ENCODE results near the gene UBE2B. TPM values are rescaled to one million over a fixed set of nuclear protein-coding genes. Genes with fewer than 3 reads are reported as not detected.

Gene UBE2B
- total and polyA plus RNA-seq, 8 donors = 22.3 to 150 (median 72.5) TPM

DNA sequence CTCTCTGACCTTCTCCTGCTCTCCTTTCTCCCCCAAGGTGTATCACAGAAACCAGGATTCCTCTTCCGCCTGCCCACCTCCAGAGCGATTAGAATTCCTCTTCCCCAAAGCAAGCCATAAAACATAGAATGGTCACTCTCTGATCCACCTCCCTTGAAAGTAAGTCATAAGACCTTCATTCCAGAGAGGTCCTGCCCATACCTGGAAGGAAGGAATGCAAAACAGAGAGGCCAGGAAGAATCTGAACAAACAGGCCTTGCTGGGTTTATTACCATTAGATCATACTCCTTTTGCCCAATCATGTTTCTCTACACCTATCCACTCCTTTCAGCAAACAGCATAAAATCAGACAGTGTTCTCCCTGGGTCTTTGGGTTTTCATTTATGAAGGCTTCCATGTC lies 25.4 kb upstream of the UBE2B start:
- no peaks in the 10 kb centered on the region for H3K4me1 ChIP-seq
- intact Hi-C loops (cut with DNase I; ENCODE audit: low total_unique reads) = no loop called here
- WGBS, 5 donors = 87 to 97% (median 91%) methylated on average over 2 of the region's 2 CpGs
- no peak overlapping the region for H3K4me3 ChIP-seq
- TF ChIP-seq EP300 (IDR thresholded peaks at IDR 0.05) = no peak
- H3K27ac ChIP-seq = no peak overlapping the region
- no peaks in the 10 kb centered on the region for H3K9me3 ChIP-seq
- H3K36me3 ChIP-seq = peaks cover 0 to 8% (median 6%) of the 10 kb centered on the region in 4 donors
- H3K27me3 ChIP-seq = no peaks in the 10 kb centered on the region
- DNase-seq = peak in 1 of 2 donors; percentile 3

DNA sequence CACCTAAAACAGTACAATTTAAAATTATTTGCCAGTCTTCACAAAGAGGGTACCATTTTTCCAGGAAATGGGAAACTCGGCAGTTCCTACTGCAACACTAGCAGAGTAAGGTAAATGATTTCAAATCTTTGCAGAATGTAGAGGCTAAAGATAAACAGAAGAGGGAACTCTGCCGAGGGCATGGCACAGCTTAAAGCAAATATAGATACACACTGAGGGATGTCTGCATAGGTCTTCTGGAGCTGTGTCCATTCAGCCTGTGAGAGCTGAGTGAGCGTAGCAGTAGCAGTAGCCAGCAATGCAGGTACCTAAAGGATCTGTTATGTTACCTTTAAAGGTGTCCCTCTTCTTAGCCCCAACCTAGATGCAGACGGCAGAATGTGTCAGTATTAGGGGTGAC lies 21.9 kb upstream of the UBE2B start:
- H3K36me3 ChIP-seq = peaks cover 0 to 8% (median 6%) of the 10 kb centered on the region in 4 donors
- no peak overlapping the region for H3K4me3 ChIP-seq
- 44 to 75% (median 68%) methylated on average over 4 of the region's 4 CpGs for WGBS, 5 donors
- H3K27me3 ChIP-seq = no peaks in the 10 kb centered on the region
- DNase-seq = no peak
- no peaks in the 10 kb centered on the region for H3K9me3 ChIP-seq
- intact Hi-C loops (cut with DNase I; ENCODE audit: low total_unique reads) = no loop called here
- H3K4me1 ChIP-seq = no peaks in the 10 kb centered on the region
- H3K27ac ChIP-seq = no peak overlapping the region
- TF ChIP-seq, protein P1, sequence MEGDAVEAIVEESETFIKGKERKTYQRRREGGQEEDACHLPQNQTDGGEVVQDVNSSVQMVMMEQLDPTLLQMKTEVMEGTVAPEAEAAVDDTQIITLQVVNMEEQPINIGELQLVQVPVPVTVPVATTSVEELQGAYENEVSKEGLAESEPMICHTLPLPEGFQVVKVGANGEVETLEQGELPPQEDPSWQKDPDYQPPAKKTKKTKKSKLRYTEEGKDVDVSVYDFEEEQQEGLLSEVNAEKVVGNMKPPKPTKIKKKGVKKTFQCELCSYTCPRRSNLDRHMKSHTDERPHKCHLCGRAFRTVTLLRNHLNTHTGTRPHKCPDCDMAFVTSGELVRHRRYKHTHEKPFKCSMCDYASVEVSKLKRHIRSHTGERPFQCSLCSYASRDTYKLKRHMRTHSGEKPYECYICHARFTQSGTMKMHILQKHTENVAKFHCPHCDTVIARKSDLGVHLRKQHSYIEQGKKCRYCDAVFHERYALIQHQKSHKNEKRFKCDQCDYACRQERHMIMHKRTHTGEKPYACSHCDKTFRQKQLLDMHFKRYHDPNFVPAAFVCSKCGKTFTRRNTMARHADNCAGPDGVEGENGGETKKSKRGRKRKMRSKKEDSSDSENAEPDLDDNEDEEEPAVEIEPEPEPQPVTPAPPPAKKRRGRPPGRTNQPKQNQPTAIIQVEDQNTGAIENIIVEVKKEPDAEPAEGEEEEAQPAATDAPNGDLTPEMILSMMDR (IDR thresholded peaks at IDR 0.05) = no peak
- TF ChIP-seq POLR2AphosphoS5 (IDR thresholded peaks at IDR 0.05) (no peak), EP300 (IDR thresholded peaks at IDR 0.05) (no peak), POLR2A (IDR thresholded peaks at IDR 0.05) (no peak)

- Histone ChIP-seq H3K27ac (no peak overlapping the region), H3K9me3 (no peaks in the 10 kb centered on the region), H3K4me1 (no peaks in the 10 kb centered on the region), H3K4me3 (no peak overlapping the region), H3K27me3 (no peaks in the 10 kb centered on the region), H3K36me3 (no peaks in the 10 kb centered on the region)
- TF ChIP-seq EP300 (IDR thresholded peaks at IDR 0.05) = no peak
- TF ChIP-seq POLR2AphosphoS5 (IDR thresholded peaks at IDR 0.05) = no peak
- no peak for TF ChIP-seq POLR2A (IDR thresholded peaks at IDR 0.05)
- TF ChIP-seq, protein P1 (IDR thresholded peaks at IDR 0.05) = no peak
- DNase-seq = no peak
- WGBS, 5 donors = 89 to 95% (median 91%) methylated on average over 5 of the region's 5 CpGs
- intact Hi-C loops (cut with DNase I; ENCODE audit: low total_unique reads) = no loop called here
Observed at GRCh38 chr5:134355681-134356080, 15.7 kb upstream of the UBE2B start.

DNA sequence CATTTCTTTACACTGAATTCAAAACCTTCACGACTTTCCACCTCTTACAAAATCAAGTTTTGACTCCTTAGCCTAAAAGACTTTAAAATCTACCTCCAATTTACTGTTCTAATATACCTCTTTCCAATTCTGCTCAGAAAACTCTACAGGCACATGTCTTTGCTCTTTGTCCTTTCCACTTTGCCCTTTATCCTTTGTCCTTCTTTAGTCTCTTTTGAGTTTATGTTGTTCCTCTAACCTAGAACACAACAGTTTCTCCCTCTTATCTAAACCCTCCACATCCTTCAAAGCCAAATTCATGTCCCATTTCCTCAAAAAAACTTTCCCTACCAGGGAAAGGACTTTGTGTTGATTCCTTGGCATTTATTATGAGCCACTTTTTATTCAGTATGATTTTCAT lies 5.8 kb upstream of the UBE2B start:
- DNase-seq = no peak
- no peaks in the 10 kb centered on the region for H3K36me3 ChIP-seq
- no peak for TF ChIP-seq POLR2A (IDR thresholded peaks at IDR 0.05)
- TF ChIP-seq, protein P1 (IDR thresholded peaks at IDR 0.05) = no peak
- TF ChIP-seq POLR2AphosphoS5 (IDR thresholded peaks at IDR 0.05) = no peak
- no peak for TF ChIP-seq EP300 (IDR thresholded peaks at IDR 0.05)
- H3K9me3 ChIP-seq = no peaks in the 10 kb centered on the region
- H3K4me1 ChIP-seq = peaks cover 11 to 40% (median 26%) of the 10 kb centered on the region in 4 donors
- 97 to 98% (median 97%) methylated on average over 1 of the region's 1 CpG for WGBS, 5 donors
- intact Hi-C loops (cut with DNase I; ENCODE audit: low total_unique reads) = no loop called here
- H3K27me3 ChIP-seq = no peaks in the 10 kb centered on the region
- no peak overlapping the region for H3K4me3 ChIP-seq
- H3K27ac ChIP-seq = no peak overlapping the region

- Histone ChIP-seq H3K4me3 (peak overlapping the region; percentile 73 to 98 (median 86)), H3K27me3 (no peaks in the 10 kb centered on the region), H3K4me1 (peaks cover 26 to 65% (median 47%) of the 10 kb centered on the region in 4 donors), H3K9me3 (no peaks in the 10 kb centered on the region), H3K36me3 (peaks cover 0 to 12% (median 7%) of the 10 kb centered on the region in 4 donors), H3K27ac (peak overlapping the region; percentile 97 to 100 (median 99))
- 20 to 33% (median 23%) methylated on average over 5 of the region's 5 CpGs for WGBS, 5 donors
- intact Hi-C loops (cut with DNase I; ENCODE audit: low total_unique reads) = no loop called here
- TF ChIP-seq, protein P1 (IDR thresholded peaks at IDR 0.05) = no peak
- no peak for DNase-seq
Observed at GRCh38 chr5:134370311-134370870, 978 bp upstream of the UBE2B start.

Data from stomach (tissue), 9 donors.